Mononuclear cell (primary cell): ENCODE measurements around the gene ISLR2. TPM values are rescaled to one million over a fixed set of nuclear protein-coding genes. Genes with fewer than 3 reads are reported as not detected.
"Not testable (repeated sequence)": the region's sequence is repeated elsewhere in the genome, so short reads cannot be mapped to it uniquely, and the experiment has no call there.

Experiments used
- H3K27me3 ChIP-seq: 2 replicates; pipeline ENCODE4 v1.6.0; 2011; ENCODE audit warnings: low read length, control low read depth; ENCODE audit not compliant: insufficient read depth
- H3K4me1 ChIP-seq: 2 replicates; pipeline ENCODE4 v1.5.1; 2011; ENCODE audit warnings: mild to moderate bottlenecking, low read length, control low read depth; ENCODE audit not compliant: insufficient read depth
- H3K4me3 ChIP-seq: 2 replicates; pipeline ENCODE4 v1.5.1; 2011; ENCODE audit warnings: mild to moderate bottlenecking, low read length, moderate library complexity
- H3K9me3 ChIP-seq: 2 replicates; pipeline ENCODE4 v1.5.1; 2011; ENCODE audit warnings: low read depth, mild to moderate bottlenecking, control low read depth, low read length
- total RNA-seq: library from RNA; depleted of rRNA; stranded (reverse); fragments of >200 nt; gene quantifications from one replicate; pipeline ENCODE4 v1.2.3, GENCODE V29; 2012

The ISLR2 gene
- total RNA-seq, 1 donor: not detected

DNA sequence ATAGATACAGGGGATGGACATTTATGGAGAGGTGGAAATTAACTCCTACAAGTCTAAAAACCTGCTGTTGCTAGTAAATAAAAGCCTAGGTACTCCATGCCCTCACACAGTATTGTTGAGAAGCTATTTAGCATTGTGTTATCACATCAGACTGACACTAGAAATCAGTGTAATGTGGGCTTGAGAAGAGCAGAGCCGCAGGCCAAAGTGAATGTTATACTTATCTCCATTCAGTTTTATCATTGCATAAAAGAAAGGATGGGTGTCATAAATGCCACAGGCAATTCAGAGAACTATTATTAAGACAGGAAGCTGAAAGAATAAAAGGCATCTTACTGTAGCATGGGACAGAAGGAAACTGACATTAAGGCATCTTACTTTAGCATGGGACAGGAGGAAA lies 29.4 kb downstream of the ISLR2 start:
- no peaks in the 10 kb centered on the region for H3K4me1 ChIP-seq
- H3K9me3 ChIP-seq: no peaks in the 10 kb centered on the region
- peaks cover 5% of the 10 kb centered on the region for H3K27me3 ChIP-seq
- H3K4me3 ChIP-seq: no peak overlapping the region

DNA sequence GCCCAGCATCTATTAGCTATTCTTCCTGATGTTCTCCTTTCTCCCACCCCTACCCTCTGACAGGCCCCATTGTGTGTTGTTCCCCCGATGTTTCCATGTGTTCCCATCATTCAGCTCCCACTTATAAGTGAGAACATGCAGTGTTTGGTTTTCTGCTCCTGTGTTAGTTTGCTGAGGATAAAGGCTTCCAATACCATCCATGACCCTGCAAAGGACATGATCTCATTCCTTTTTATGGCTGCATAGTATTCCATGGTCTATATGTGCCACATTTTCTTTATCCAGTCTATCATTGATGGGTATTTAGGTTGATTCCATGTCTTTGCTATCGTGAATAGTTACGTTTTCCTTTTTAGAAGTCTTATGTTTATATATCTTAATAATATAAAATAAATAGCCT lies 30.0 kb downstream of the ISLR2 start:
- not testable (repeated sequence) for H3K27me3 ChIP-seq, H3K4me3 ChIP-seq, H3K4me1 ChIP-seq, H3K9me3 ChIP-seq

DNA sequence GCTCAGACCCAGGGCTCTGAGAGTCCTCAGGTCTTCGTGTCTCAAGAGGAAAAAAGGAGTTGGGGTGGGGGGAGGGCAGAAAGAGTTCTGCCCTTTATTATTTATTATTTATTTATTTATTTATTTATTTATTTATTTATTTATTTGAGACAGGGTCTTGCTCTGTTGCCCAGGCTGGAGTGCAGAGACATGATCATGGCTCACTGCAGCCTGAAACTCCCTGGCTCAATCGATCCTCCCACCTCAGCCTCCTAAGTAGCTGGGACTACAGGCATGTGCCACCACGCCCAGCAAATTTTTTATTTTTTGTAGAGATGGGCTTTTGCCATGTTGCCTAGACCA lies 31.8 kb downstream of the ISLR2 start:
- H3K4me3 ChIP-seq, H3K27me3 ChIP-seq, H3K4me1 ChIP-seq: not testable (repeated sequence)

DNA sequence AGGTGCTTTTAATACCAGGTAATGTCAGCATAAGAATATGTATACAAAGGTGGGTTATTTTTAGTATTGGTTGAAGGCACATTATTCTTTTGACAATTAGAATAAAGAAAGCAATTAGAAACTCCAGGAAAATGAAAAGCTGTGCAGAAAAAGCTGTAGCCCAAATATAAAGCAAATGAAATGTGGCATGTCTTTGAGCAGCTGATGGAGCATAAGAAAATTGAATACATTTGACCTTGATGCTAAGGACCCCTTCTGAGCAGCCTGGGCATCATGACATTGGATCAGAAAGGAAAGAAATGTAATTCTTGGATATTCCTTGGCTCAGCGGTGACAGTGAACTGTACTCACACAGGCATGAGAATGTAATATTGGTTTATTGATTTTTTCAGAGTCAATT lies 35.1 kb downstream of the ISLR2 start:
- Histone ChIP-seq H3K9me3 (no peaks in the 10 kb centered on the region), H3K4me3 (no peak overlapping the region), H3K27me3 (peaks cover 3% of the 10 kb centered on the region), H3K4me1 (no peaks in the 10 kb centered on the region)

More for the DNA sequence above, 31.8 kb downstream of the ISLR2 start:
- not testable (repeated sequence) for H3K9me3 ChIP-seq

DNA sequence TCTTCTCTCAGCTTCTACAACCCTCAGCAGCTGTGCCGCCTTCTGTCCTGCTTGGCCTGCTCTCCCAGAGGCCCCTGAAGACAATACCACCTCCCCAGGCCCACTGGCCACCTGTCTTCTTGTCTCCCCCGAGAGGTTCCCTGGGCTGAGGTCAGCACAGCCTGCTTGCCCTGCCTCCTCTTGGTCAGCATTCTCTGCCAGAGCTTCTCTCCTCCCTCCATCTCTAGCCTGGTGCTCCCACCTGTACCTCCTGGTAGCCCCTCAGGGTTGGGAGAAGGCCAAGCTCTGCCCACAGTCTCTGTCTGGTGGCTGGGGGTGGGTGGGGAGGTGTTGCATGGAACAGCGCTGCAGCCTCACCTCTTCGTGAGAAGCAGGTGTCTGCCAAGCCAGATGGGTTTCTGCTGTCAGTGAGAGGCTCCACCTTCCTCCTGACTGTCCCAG lies 37.5 kb downstream of the ISLR2 start:
- Histone ChIP-seq H3K4me1 (no peaks in the 10 kb centered on the region), H3K4me3 (no peak overlapping the region), H3K9me3 (no peaks in the 10 kb centered on the region), H3K27me3 (peaks cover 3% of the 10 kb centered on the region)

DNA sequence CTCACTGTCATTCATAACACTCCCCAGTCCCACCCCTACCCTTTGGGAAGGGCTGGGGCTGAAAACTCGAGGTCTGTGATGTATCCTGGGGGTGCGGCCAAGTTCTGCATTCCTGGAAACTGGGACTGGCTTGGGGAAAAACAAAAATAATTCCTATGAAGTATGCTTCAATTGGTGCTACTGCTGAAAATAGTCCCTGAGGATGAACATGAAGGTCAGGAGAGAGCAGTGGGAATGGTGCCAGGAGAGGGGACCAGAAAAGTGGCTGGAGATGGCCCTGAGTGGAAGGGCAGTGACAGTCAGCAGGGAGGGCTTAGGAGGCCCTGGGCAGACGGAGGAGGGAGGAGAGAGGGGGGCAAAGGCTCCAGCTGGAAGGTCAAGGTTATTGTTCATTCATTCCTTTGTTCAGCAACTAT lies 38.3 kb downstream of the ISLR2 start:
- peaks cover 3% of the 10 kb centered on the region for H3K27me3 ChIP-seq
- no peaks in the 10 kb centered on the region for H3K4me1 ChIP-seq
- H3K4me3 ChIP-seq: no peak overlapping the region
- H3K9me3 ChIP-seq: no peaks in the 10 kb centered on the region

DNA sequence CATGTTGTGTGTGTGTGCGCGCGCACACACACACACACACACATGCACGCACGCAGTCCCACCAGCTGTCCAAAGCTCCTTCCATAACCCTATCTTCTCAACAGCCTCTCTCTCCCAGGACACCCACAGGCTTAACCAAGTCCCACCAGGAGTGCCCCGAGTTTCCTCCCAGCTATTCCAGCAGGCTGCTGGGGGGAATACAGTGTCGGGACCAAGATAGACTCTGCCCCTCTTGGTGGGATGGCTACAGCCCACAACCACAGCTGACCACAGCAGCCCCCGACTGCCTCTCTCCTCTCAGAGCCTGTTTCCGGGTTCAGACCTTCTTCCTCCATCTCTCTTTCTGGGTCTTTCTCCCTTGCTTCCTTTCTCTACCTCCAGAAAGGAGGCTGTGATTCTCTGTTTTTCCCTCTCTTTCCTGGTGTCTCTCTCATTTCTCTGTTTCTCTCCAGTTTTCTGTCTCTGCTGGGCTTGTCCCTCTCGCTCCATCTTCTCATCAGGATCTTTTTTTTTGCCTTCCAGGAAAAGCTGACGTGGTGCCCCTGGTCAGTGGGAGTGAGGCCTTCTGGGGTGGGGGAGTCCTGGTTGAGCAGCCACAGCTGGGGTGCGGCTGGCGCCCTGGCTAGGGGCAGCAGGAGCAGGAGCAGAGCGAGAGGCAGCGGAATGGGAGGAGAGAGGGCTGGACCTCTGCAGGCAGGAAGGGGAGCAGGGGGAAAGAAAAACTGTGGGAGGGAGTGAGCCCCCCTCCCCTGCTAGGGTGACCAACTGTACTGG lies 39.9 kb downstream of the ISLR2 start:
- Histone ChIP-seq H3K4me3 (no peak overlapping the region), H3K4me1 (no peaks in the 10 kb centered on the region), H3K27me3 (no peaks in the 10 kb centered on the region), H3K9me3 (no peaks in the 10 kb centered on the region)

DNA sequence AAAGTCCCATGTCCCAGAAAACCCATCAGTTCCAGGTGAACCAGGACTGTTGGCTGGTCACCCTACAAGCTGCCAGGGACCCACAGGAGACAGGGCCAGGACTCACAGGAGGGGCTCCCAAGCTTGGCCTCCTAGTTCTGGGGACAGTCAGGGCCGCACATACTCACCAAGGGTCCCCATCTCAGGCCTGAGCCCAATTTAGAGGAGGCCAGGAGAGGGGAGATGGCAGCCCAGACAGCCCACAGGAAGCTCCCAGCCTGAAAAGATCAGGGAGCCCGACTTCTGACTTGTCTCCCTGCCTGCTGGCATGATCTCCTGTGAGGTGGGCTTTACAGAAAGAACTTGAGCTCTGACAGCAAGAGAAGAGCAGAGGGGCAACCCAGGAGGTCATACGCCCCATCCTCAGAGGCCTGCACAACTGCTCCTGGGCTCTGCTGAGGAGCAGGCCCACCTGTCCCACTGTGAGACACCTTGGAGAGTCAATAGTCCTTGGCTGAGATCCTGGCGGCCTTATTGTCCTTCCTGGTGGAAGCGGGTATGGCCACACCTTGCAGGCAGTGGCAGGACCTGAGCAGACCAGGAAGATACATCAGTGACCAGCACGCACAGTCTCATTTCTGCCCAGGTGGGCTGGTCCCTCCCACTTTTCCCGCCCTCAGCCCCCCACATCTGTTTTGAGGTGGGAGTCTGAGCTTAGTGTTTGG lies 40.6 kb downstream of the ISLR2 start:
- H3K4me3 ChIP-seq: no peak overlapping the region
- H3K9me3 ChIP-seq: no peaks in the 10 kb centered on the region
- H3K27me3 ChIP-seq: no peaks in the 10 kb centered on the region
- no peaks in the 10 kb centered on the region for H3K4me1 ChIP-seq

DNA sequence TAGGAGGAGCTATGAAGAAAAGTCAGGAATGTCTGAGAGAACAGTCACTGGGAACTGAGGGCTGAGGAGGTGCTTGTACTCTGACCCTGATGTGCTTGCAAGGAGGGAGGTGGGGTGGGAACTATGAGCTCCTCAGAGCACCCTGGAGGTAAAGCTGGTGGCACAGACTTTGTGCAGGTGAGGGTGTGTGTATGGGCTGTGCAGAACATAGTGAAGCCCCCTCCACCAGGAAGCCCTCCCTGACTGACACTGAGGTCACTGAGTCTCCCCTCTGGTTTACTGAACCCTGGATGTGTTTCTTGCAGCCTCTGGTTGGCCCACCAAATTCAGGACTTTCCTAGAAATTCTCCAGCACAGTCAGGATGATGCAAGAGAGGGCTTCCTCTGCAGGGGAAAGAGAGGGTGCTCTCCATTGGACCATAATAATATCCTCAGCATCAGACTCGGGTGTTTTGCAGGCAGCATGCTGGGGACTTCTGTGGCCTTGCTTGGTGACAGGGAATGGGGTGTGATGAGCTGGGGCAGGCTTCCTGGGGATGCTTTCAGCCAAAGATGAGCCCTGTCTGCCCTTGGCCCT lies 41.7 kb downstream of the ISLR2 start:
- H3K4me1 ChIP-seq: no peaks in the 10 kb centered on the region
- H3K9me3 ChIP-seq: no peaks in the 10 kb centered on the region
- H3K27me3 ChIP-seq: no peaks in the 10 kb centered on the region
- no peak overlapping the region for H3K4me3 ChIP-seq

DNA sequence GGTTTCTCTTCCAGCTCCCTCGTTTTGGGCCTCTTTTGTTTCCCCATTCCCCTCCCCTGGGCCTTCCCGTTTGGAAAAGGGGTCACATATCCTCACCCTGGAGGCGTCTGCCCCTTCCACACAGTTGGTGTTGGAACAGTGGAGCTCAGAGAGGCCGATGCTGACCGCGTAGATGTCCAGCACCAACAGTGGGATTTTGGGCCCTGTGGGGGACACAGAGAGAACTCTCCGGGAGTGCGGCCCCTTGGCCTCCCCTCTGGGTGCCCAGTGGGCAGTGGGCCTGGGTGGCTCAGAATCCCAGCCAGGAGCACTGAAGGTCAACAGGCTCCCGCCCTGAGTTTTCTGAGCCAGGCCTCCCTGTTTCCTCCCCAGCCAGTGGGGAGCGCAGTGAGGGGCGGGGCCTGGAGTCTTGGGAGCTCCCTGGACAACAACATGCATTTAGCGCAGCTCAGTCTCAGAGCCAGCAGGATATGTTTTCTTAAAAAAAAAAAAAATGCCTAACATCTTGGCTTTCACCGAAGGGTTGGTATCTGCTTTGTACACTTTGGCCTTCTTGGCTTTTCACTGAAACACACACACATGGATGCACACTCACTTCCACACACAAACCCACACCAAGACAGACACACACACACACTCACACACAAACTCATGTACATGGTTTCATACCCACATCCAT lies 42.5 kb downstream of the ISLR2 start:
- Histone ChIP-seq H3K9me3 (no peaks in the 10 kb centered on the region), H3K27me3 (no peaks in the 10 kb centered on the region), H3K4me1 (no peaks in the 10 kb centered on the region), H3K4me3 (no peak overlapping the region)

DNA sequence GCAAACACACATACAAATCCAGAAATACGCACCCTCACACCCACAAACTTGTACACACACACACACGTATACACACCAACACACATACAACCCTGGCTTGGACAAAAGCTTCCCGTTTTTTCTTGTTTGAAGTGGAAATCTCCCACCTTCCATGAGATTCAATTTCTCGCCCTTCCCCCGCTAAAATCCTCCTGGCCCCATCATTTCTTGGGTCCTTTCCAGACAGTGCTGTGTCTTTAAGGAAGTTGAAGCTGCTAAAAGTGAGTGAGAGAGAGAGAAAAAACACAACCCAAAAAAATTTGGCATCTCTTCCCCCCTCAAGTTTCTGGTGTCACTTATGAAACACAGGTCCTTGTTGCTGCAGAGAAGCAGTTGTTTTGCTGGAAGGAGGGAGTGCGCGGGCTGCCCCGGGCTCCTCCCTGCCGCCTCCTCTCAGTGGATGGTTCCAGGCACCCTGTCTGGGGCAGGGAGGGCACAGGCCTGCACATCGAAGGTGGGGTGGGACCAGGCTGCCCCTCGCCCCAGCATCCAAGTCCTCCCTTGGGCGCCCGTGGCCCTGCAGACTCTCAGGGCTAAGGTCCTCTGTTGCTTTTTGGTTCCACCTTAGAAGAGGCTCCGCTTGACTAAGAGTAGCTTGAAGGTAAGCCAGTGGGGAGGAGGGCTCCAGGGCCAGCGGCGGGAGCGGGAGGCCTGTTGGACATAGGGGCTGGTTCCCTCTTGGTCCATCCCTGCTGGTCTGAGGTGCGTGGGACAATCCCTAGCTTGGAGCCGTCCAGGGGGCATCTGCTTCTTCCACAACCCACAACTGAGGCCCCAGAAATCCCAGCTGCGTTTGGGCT lies 43.2 kb downstream of the ISLR2 start, which contains the start of gene ISLR:
TSS of gene ISLR (plus strand) at position 331 of the 839 bp plus-strand sequence. CDS start 1,149 bp downstream, outside the sequence.
- Histone ChIP-seq H3K4me3 (no peak within 1 kb of the TSS), H3K27me3 (no peaks in the 10 kb centered on the region), H3K4me1 (no peaks in the 10 kb centered on the region), H3K9me3 (no peaks in the 10 kb centered on the region)

DNA sequence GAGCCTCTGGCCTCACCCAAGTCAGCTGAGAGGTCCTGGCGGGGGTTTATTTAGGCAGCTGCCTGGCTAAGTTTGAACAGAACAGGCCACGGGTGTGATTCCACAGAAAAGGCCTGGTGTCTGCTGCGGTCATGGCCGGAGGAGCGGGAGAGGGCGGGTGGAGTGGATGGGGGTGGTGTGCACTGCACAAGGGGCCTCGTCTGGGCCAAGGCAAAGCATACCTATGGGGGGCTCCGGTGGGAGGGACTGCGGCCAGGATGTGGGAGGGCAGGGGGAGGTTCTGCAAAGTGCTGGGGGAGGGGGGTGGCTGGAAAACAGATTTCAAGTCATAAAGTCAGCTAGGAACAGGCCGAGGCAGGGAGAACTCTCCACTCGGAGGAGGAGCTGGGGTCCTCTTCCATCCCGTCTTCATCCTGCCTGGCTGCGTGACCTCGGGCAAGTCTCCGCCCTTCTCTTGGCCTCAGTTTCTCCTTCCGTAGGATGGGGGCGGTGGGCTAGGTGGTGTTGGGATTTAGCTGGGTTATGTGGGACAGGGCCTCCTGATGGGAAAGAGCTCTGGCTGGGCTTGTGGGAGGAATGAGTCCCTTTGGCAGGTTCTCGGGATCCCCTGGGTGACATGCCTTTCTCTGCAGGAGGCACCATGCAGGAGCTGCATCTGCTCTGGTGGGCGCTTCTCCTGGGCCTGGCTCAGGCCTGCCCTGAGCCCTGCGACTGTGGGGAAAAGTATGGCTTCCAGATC lies 44.0 kb downstream of the ISLR2 start:
- H3K27me3 ChIP-seq: no peaks in the 10 kb centered on the region
- no peaks in the 10 kb centered on the region for H3K4me1 ChIP-seq
- no peaks in the 10 kb centered on the region for H3K9me3 ChIP-seq

DNA sequence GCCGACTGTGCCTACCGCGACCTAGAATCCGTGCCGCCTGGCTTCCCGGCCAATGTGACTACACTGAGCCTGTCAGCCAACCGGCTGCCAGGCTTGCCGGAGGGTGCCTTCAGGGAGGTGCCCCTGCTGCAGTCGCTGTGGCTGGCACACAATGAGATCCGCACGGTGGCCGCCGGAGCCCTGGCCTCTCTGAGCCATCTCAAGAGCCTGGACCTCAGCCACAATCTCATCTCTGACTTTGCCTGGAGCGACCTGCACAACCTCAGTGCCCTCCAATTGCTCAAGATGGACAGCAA lies 44.5 kb downstream of the ISLR2 start:
- Histone ChIP-seq H3K27me3 (no peaks in the 10 kb centered on the region), H3K4me3 (no peak overlapping the region), H3K9me3 (no peaks in the 10 kb centered on the region), H3K4me1 (no peaks in the 10 kb centered on the region)

More for the DNA sequence above, 44.0 kb downstream of the ISLR2 start:
- no peak overlapping the region for H3K4me3 ChIP-seq
